Measurements from ENCODE around the gene RAPGEF4. TPM values are rescaled to one million over a fixed set of nuclear protein-coding genes. Genes with fewer than 3 reads are reported as not detected.

Gene RAPGEF4
- total and polyA plus RNA-seq, 2 of the 8 experiments (the other 6 are each of a cell fraction or from before 2014, with no cell fraction given), result 1.2 to 2.6 TPM

DNA sequence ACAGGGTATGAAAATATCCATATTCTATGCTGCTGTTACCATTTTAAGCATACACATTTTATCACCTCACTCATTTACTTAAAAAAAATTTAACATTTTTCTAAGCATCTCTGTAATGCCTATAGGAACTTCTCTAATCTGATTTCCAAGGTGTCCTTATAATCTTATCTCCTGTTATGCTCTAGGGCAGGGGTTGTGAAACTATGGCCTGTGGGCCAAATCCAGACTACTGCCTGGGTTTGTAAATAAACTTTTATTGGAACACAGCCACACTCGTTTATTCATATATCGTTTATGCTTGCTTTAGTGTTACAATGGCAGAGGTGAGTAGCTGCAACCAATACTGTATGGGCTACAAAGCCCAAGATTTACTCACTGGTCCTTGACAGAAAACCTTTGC, 151.6 kb downstream of the RAPGEF4 start:
- DNase-seq (ENCODE audit: low read depth in 1 of 2, low spot score in 2 of 2) (no peak), FAIRE-seq (no peak)
- no peak overlapping the region for H3K56ac ChIP-seq (replicated peaks; ENCODE audit: insufficient read length, low read depth, low read length)
- no peak overlapping the region for H2BK20ac ChIP-seq (ENCODE audit: low read length)
- H3K79me2 ChIP-seq (ENCODE audit: control insufficient read depth in 1 of 2, insufficient read depth in 2 of 2, low read length in 2 of 2), result no peaks in the 10 kb centered on the region
- no peak overlapping the region for H4K8ac ChIP-seq (ENCODE audit: extremely low read depth, insufficient read depth, low read length)
- H2BK5ac ChIP-seq (ENCODE audit: low read depth, low read length), result no peak overlapping the region
- no peaks in the 10 kb centered on the region for H3K4me1 ChIP-seq (replicated peaks in 1 of 4; ENCODE audit: control insufficient read depth in 3 of 4, insufficient read depth in 4 of 4, low read length in 3 of 4)
- H3K27ac ChIP-seq (ENCODE audit: low read depth, low read length), result no peak overlapping the region
- H2AFZ ChIP-seq (ENCODE audit: low read length), result no peak overlapping the region
- H2BK15ac ChIP-seq (ENCODE audit: low read length), result no peak overlapping the region
- H3K14ac ChIP-seq (ENCODE audit: insufficient read length), result no peak overlapping the region
- H3K36me3 ChIP-seq (ENCODE audit: control insufficient read depth in 2 of 4, insufficient read depth in 4 of 4, low read length in 3 of 4), result no peaks in the 10 kb centered on the region
- no peak for TF ChIP-seq CHD1 (IDR thresholded peaks at IDR 0.05; ENCODE audit: low read depth, low read length)
- no peak overlapping the region for H4K5ac ChIP-seq (ENCODE audit: insufficient read length, low read depth, low read length)
- H2BK120ac ChIP-seq (replicated peaks; ENCODE audit: low read depth, low read length), result no peak overlapping the region
- no peak overlapping the region for H3K18ac ChIP-seq (ENCODE audit: extremely low read depth, low read length)
- H4K20me1 ChIP-seq (replicated peaks in 1 of 2; ENCODE audit: control insufficient read depth in 1 of 2, insufficient read depth in 2 of 2, low read length in 2 of 2), result no peaks in the 10 kb centered on the region
- H3K23me2 ChIP-seq (ENCODE audit: low read depth, low read length), result no peaks in the 10 kb centered on the region
- WGBS, 2 experiments (ENCODE audit: extremely low coverage in 1 of 2, insufficient coverage in 1 of 2, insufficient read length in 1 of 2, insufficient replicate concordance in 2 of 2, low coverage in 1 of 2, low lambda C conversion rate in 2 of 2, missing lambda C conversion rate in 1 of 2), result 74% methylated on average over 2 of the region's 2 CpGs; no CpG with 5 or more reads in 1 of the 2 experiments
- no peak overlapping the region for H2BK12ac ChIP-seq (ENCODE audit: low read depth, low read length)
- H3K9me3 ChIP-seq (ENCODE audit: insufficient read depth in 2 of 2, low read depth in 1 of 2, low read length in 1 of 2), result no peaks in the 10 kb centered on the region
- H4K91ac ChIP-seq (replicated peaks; ENCODE audit: insufficient read length, low read length), result no peak overlapping the region
- H3K4me3 ChIP-seq (ENCODE audit: extremely low read depth in 1 of 4, insufficient read depth in 2 of 4, low read depth in 3 of 4, low read length in 4 of 4), result no peak overlapping the region
- no peak overlapping the region for H3K4me2 ChIP-seq (ENCODE audit: insufficient read depth in 1 of 2, low read depth in 2 of 2, low read length in 2 of 2)
- H3K4ac ChIP-seq (replicated peaks; ENCODE audit: insufficient read length, low read depth, low read length), result no peak overlapping the region
- no peak overlapping the region for H3K23ac ChIP-seq (ENCODE audit: insufficient read length)
- H3K79me1 ChIP-seq (ENCODE audit: low read depth, low read length), result no peaks in the 10 kb centered on the region
- ChIA-PET POLR2A (ENCODE audit: partially characterized antibody) (no interaction called here), CTCF (ENCODE audit: partially characterized antibody) (no interaction called here)
- H3K9ac ChIP-seq (replicated peaks in 1 of 4; ENCODE audit: extremely low read depth in 1 of 4, low read depth in 3 of 4, low read length in 3 of 4), result no peak overlapping the region
- H3K27me3 ChIP-seq (replicated peaks in 1 of 4; ENCODE audit: control insufficient read depth in 3 of 4, extremely low read depth in 1 of 4, insufficient read depth in 3 of 4, low read length in 3 of 4), result no peaks in the 10 kb centered on the region
- no peak overlapping the region for H2AK5ac ChIP-seq (ENCODE audit: low read depth, low read length)

Measured in H1 (cell line).